Body of pancreas (tissue), 4 donors: Measurements from ENCODE around the gene COPA.

ENCODE experiments used
- CTCF ChIP-seq, 7 experiments: fragments of 450-650 bp in 4 of 7; fragments of 200-600 bp in 3 of 7; sonication (generic) in 3 of 7; IDR thresholded peaks; one replicate each; pipeline ENCODE4 v1.5.1; 2016 to 2019; ENCODE audit warnings: antibody characterized with exemption in 7 of 7
- POLR2A ChIP-seq, 3 donors: fragments of 450-650 bp; IDR thresholded peaks; one replicate each; pipeline ENCODE4 v1.6.1; 2016; ENCODE audit warnings: antibody characterized with exemption in 3 of 3, mild to moderate bottlenecking in 2 of 3

- TF ChIP-seq POLR2A (IDR thresholded peaks at IDR 0.05) (no peak), CTCF (IDR thresholded peaks at IDR 0.05) (no peak)
These were observed 16.6 kb downstream of the COPA start for GRCh38 chr1:160326418-160326817.
